GM12801 (cell line): ENCODE results near the gene DGCR2.

Source experiments
- CTCF ChIP-seq: IDR thresholded peaks from one replicate; pipeline ENCODE4 v1.5.1; 2011; ENCODE audit warnings: control low read depth; ENCODE audit not compliant: insufficient read length; ENCODE audit errors: extremely low read depth

DGCR2 gene

GRCh38 chr22:19014886-19015285, 107.3 kb downstream of the DGCR2 start:
- no peak for TF ChIP-seq CTCF

GRCh38 chr22:19012308-19012986, 109.8 kb downstream of the DGCR2 start:
- TF ChIP-seq CTCF: no peak

DNA sequence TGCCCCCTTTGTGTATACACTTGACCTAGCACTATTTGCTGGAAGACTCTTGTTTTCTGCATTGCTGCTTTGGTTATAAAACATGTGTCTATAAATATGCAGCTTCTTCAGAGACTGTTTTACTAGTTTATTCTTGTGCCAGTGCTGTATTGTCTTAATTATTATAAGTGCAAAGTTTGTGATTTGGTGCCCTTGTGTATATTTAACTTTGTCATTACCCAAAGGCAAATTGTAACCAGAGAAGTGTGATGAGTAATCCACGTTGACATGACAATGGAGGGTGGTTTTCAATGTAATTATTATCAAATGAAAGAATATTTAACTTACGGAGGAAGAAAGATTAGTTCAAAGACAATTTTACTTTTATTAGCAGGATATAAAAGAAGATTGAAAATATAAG, 111.1 kb downstream of the DGCR2 start:
- TF ChIP-seq CTCF: no peak

DNA sequence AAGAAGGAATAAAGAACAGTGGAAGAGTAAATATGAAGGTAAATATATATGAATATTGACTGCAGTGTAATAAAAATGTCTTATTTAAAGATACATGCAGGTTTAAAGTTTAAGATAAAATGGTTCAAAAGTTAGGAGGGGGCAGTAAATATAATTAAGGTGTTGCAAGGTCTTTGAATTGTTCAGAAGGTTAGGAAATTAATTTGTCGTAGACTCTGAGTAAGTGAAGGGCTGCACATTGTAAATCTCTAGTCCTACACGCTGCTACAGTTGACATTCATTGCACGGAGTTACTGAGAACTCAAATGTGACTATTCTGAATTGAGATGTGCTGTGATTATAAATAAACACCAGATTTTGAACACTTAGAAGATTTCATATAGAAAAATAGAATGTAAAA, 116.3 kb downstream of the DGCR2 start:
- no peak for TF ChIP-seq CTCF

- no peak for TF ChIP-seq CTCF
Observed at GRCh38 chr22:19004471-19004870, 117.7 kb downstream of the DGCR2 start.

- TF ChIP-seq CTCF: no peak
Observed at GRCh38 chr22:19003508-19003907, 118.7 kb downstream of the DGCR2 start.

DNA sequence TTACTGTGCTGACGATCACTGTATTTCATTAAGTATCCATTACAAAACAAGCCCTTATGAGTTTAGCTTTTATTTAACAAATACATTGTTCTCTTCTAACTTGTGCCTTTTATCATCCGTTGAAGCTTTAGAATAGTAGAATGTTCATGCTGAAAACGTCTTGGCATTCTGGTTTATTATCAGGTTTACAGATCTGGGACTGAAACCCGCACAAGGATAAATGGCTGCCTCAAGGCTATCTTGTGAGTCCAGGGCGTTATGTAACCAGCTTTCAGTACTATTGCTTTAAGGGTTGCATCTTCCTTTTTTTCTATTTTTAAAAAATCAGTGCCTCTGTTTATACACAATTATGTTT, 119.6 kb downstream of the DGCR2 start:
- TF ChIP-seq CTCF: no peak

GRCh38 chr22:19001204-19001603, 121.0 kb downstream of the DGCR2 start:
- no peak for TF ChIP-seq CTCF
